IMR-90 (cell line): ENCODE data around the gene TAPT1. TPM values are rescaled to one million over a fixed set of nuclear protein-coding genes. Genes with fewer than 3 reads are reported as not detected.

ENCODE experiments used
- ATAC-seq: fragments of 200-7000 bp; cut with Tn5 transposase; 2 replicates; pipeline ENCODE4 v1.9.1; 2020; ENCODE audit warnings: low read depth, mild to moderate bottlenecking, moderate library complexity
- BruUV-seq: library from RNA; stranded (reverse); fragments of 400-500 nt; replicated peaks from 2 replicates; lab custom pipeline; 2021; lab: Mats Ljungman, UMichigan
- CTCF ChIA-PET: fragments of 300-600 bp; formaldehyde crosslinking; extraction: SDS; loops from one replicate; lab custom pipeline; 2021; ENCODE audit warnings: antibody characterized with exemption; lab: Yijun Ruan, JAX
- POLR2A ChIA-PET: fragments of 300-600 bp; sonication (Branson Sonifier 250); formaldehyde crosslinking; loops from one replicate; lab custom pipeline; 2022; ENCODE audit warnings: antibody characterized with exemption; ENCODE audit not compliant: unreplicated experiment; lab: Charles Lee
- DNase-seq: peaks from one replicate; pipeline ENCODE4 v3.0.0; 2013
- H2AFZ ChIP-seq: replicated peaks from 2 replicates; pipeline ENCODE3; 2013; ENCODE audit warnings: low read length, mild to moderate bottlenecking; ENCODE audit not compliant: poor library complexity
- H2AK5ac ChIP-seq: 2 replicates; pipeline ENCODE4 v1.6.1; 2013; ENCODE audit warnings: low read depth, low read length, inconsistent platforms
- H2AK9ac ChIP-seq: replicated peaks from 2 replicates; pipeline ENCODE3; 2013; ENCODE audit warnings: mild to moderate bottlenecking, low read depth, low read length, moderate library complexity; ENCODE audit not compliant: poor library complexity
- H2BK120ac ChIP-seq: 2 replicates; pipeline ENCODE4 v1.6.1; 2013; ENCODE audit warnings: low read depth, low read length, inconsistent platforms
- H2BK15ac ChIP-seq: 3 replicates; pipeline ENCODE4 v1.6.1; 2013; ENCODE audit warnings: low read depth, low read length, inconsistent platforms
- H2BK20ac ChIP-seq: 2 replicates; pipeline ENCODE4 v1.6.1; 2013; ENCODE audit warnings: low read depth, mild to moderate bottlenecking, inconsistent platforms, low read length, moderate library complexity
- H2BK5ac ChIP-seq: 2 replicates; pipeline ENCODE4 v1.6.1; 2013; ENCODE audit warnings: mild to moderate bottlenecking, low read depth, low read length, inconsistent platforms; ENCODE audit not compliant: poor library complexity, severe bottlenecking
- H3K14ac ChIP-seq: replicated peaks from 2 replicates; pipeline ENCODE4 v1.6.1; 2013; ENCODE audit warnings: low read depth, low read length, inconsistent platforms
- H3K18ac ChIP-seq: 2 replicates; pipeline ENCODE4 v1.6.1; 2013; ENCODE audit warnings: low read depth, low read length, control low read depth
- H3K23ac ChIP-seq: 2 replicates; pipeline ENCODE4 v1.6.1; 2013; ENCODE audit warnings: low read depth, low read length, inconsistent platforms
- H3K27ac ChIP-seq: 2 replicates; pipeline ENCODE4 v1.5.1; 2013; ENCODE audit warnings: mild to moderate bottlenecking, control low read depth, low read length; ENCODE audit not compliant: insufficient read depth
- H3K27me3 ChIP-seq: 2 replicates; pipeline ENCODE4 v1.6.1; 2013; ENCODE audit warnings: low read length; ENCODE audit not compliant: control insufficient read depth, insufficient read depth
- H3K36me3 ChIP-seq: 2 replicates; pipeline ENCODE4 v1.6.1; 2013; ENCODE audit warnings: low read length, mixed read lengths; ENCODE audit not compliant: control insufficient read depth, insufficient read depth
- H3K4ac ChIP-seq: 2 replicates; pipeline ENCODE4 v1.6.1; 2013; ENCODE audit warnings: low read depth, low read length, inconsistent platforms
- H3K4me1 ChIP-seq: 2 replicates; pipeline ENCODE4 v1.6.1; 2013; ENCODE audit warnings: low read length, mixed read lengths; ENCODE audit not compliant: control insufficient read depth, insufficient read depth
- H3K4me2 ChIP-seq: 2 replicates; pipeline ENCODE4 v1.6.1; 2013; ENCODE audit warnings: low read depth, mild to moderate bottlenecking, control low read depth, low read length, moderate library complexity
- H3K4me3 ChIP-seq: 2 replicates; pipeline ENCODE4 v1.5.1; 2013; ENCODE audit warnings: low read depth, mild to moderate bottlenecking, control low read depth, low read length, moderate library complexity; ENCODE audit not compliant: insufficient read depth
- H3K56ac ChIP-seq: 2 replicates; pipeline ENCODE4 v1.6.1; 2013; ENCODE audit warnings: low read length, inconsistent platforms; ENCODE audit not compliant: insufficient read depth; ENCODE audit errors: extremely low read depth
- H3K79me1 ChIP-seq, 2 experiments: 2 replicates each; pipeline ENCODE4 v1.6.1; 2013; ENCODE audit warnings: low read length in 2 of 2, inconsistent platforms in 1 of 2, low read depth in 1 of 2
- H3K9ac ChIP-seq: 2 replicates; pipeline ENCODE4 v1.6.1; 2013; ENCODE audit warnings: low read depth, low read length, control low read depth
- H3K9me1 ChIP-seq: 2 replicates; pipeline ENCODE4 v1.6.1; 2013; ENCODE audit warnings: low read length, inconsistent platforms; ENCODE audit not compliant: insufficient read depth
- H3K9me3 ChIP-seq: 2 replicates; pipeline ENCODE4 v1.6.1; 2013; ENCODE audit warnings: low read length; ENCODE audit not compliant: control insufficient read depth, insufficient read depth
- H4K20me1 ChIP-seq: 2 replicates; pipeline ENCODE4 v1.6.1; 2013; ENCODE audit warnings: low read length, inconsistent platforms; ENCODE audit not compliant: insufficient read depth
- H4K5ac ChIP-seq: 2 replicates; pipeline ENCODE4 v1.6.1; 2013; ENCODE audit warnings: mild to moderate bottlenecking, low read depth, low read length, control low read depth
- H4K8ac ChIP-seq, 2 experiments: 2 replicates each; pipeline ENCODE4 v1.6.1; 2013; ENCODE audit warnings: low read depth in 2 of 2, low read length in 2 of 2, control low read depth in 1 of 2, inconsistent platforms in 1 of 2
- H4K91ac ChIP-seq: 2 replicates; pipeline ENCODE4 v1.6.1; 2013; ENCODE audit warnings: low read depth, low read length, inconsistent platforms; ENCODE audit not compliant: insufficient read depth
- BHLHE40 ChIP-seq: fragments of 150-350 bp; IDR thresholded peaks from 2 replicates; pipeline ENCODE4 v1.6.1; 2016; ENCODE audit warnings: mild to moderate bottlenecking, low read depth, low read length
- CEBPB ChIP-seq: IDR thresholded peaks from 2 replicates; pipeline ENCODE4 v1.6.1; 2012; ENCODE audit warnings: low read depth, low read length, improper control_type of control experiment
- CHD1 ChIP-seq: IDR thresholded peaks from 2 replicates; pipeline ENCODE4 v1.6.1; 2012; ENCODE audit warnings: low read depth, low read length, improper control_type of control experiment
- FOS ChIP-seq: fragments of 150-350 bp; IDR thresholded peaks from 2 replicates; pipeline ENCODE4 v1.6.1; 2016; ENCODE audit warnings: low read depth, low read length
- MAFK ChIP-seq: IDR thresholded peaks from 2 replicates; pipeline ENCODE4 v1.6.1; 2012; ENCODE audit warnings: low read depth, low read length, improper control_type of control experiment
- MAZ ChIP-seq: IDR thresholded peaks from 2 replicates; pipeline ENCODE4 v1.6.1; 2012; ENCODE audit warnings: low read depth, mild to moderate bottlenecking, low read length, improper control_type of control experiment, moderate library complexity, borderline replicate concordance
- MXI1 ChIP-seq: IDR thresholded peaks from 2 replicates; pipeline ENCODE4 v1.6.1; 2012; ENCODE audit warnings: low read depth, mild to moderate bottlenecking, low read length, moderate library complexity, borderline replicate concordance
- NFE2L2 ChIP-seq: fragments of 150-350 bp; IDR thresholded peaks from 2 replicates; pipeline ENCODE4 v1.6.1; 2016; ENCODE audit warnings: low read depth, mild to moderate bottlenecking, low read length
- POLR2A ChIP-seq: IDR thresholded peaks from 2 replicates; pipeline ENCODE4 v1.6.1; 2012; ENCODE audit warnings: mild to moderate bottlenecking, low read depth, low read length
- RAD21 ChIP-seq: IDR thresholded peaks from 2 replicates; pipeline ENCODE4 v1.6.1; 2012; ENCODE audit warnings: low read length, improper control_type of control experiment
- RCOR1 ChIP-seq: IDR thresholded peaks from 2 replicates; pipeline ENCODE4 v1.6.1; 2012; ENCODE audit warnings: mild to moderate bottlenecking, low read length, improper control_type of control experiment; ENCODE audit not compliant: insufficient replicate concordance
- RFX5 ChIP-seq: IDR thresholded peaks from 2 replicates; pipeline ENCODE4 v1.8.0; 2012; ENCODE audit warnings: low read depth, mild to moderate bottlenecking, low read length, moderate library complexity
- SMC3 ChIP-seq: fragments of 150-350 bp; IDR thresholded peaks from 2 replicates; pipeline ENCODE4 v1.6.1; 2016; ENCODE audit warnings: low read depth, mild to moderate bottlenecking, antibody characterized with exemption, low read length, moderate library complexity
- USF2 ChIP-seq: fragments of 150-350 bp; IDR thresholded peaks from 2 replicates; pipeline ENCODE4 v1.6.1; 2017; ENCODE audit warnings: mild to moderate bottlenecking, antibody characterized with exemption, low read length, low read depth
- WGBS, 2 experiments: methylation state at CpG; one replicate each; pipeline versions ENCODE4 v1.1.5 to v1.1.7; 2013; ENCODE audit warnings: missing lambda C conversion rate in 2 of 2; ENCODE audit not compliant: insufficient read length in 1 of 2; ENCODE audit errors: extremely low coverage in 2 of 2; 5-methylcytosine and 5-hydroxymethylcytosine counted together
- dilution Hi-C: fragments of 300-500 bp; cut with HindIII; formaldehyde crosslinking; loops from one replicate; pipeline ENCODE4 v1.14.3; 2018; ENCODE audit warnings: low sequenced_read_pairs; ENCODE audit not compliant: unreplicated experiment
- in situ Hi-C: fragments of 300-500 bp; cut with MboI; formaldehyde crosslinking; loops from 3 replicates; pipeline ENCODE4 v1.14.3; 2019; ENCODE audit warnings: low sequenced_read_pairs, inconsistent platforms, mixed read lengths
- intact Hi-C: fragments of 100-400 bp; cut with micrococcal nuclease; formaldehyde crosslinking; loops from 2 replicates; pipeline ENCODE4 v1.10.0; 2022
- polyA plus RNA-seq, 3 experiments: library from polyadenylated mRNA; depleted of rRNA; stranded (reverse); fragments of >200 nt; gene quantifications; 2 replicates each; pipeline ENCODE4 v1.2.3, GENCODE V29; 2012; ENCODE audit warnings: low replicate concordance in 1 of 3
- total RNA-seq: library from RNA; depleted of rRNA; stranded (reverse); fragments of >200 nt; gene quantifications from 2 replicates; pipeline ENCODE4 v1.2.3, GENCODE V29; 2012
- TF ChIP-seq, protein P1 (sequence below): conservative IDR thresholded peaks from 2 replicates; pipeline ENCODE4 v1.5.1; 2012; ENCODE audit warnings: mild to moderate bottlenecking, low read depth, low read length, improper control_type of control experiment
- TF ChIP-seq, protein P2 (sequence below): fragments of 150-350 bp; IDR thresholded peaks from 2 replicates; pipeline ENCODE4 v1.6.1; 2016; ENCODE audit warnings: low read depth, mild to moderate bottlenecking, low read length, moderate library complexity, borderline replicate concordance

The TAPT1 gene
- total and polyA plus RNA-seq, 2 of the 4 experiments (the other 2 are of a cell fraction), result 5.6 to 12.2 TPM

DNA sequence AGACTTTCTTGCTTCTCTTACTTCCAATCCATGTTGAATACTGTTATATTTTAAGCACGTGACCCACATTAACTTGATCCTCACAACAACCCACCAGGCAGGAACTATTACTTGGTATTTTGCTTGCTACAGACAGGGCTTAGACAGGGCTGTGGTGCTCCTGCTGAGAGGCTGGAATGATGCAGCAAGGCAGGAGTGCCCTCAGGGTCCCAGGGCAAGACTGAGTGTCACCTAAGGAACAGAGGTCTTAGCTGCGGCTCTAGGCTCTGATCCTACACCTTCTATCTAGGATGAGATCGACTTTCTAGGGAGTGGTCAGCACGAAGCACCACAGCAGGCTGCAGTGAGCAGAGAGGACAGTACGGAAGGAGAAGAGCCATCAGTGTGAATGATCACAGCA lies 20.0 kb downstream of the TAPT1 start:
- no peak overlapping the region for H2AFZ ChIP-seq
- H4K8ac ChIP-seq, result no peak overlapping the region
- H3K14ac ChIP-seq, result no peak overlapping the region
- H4K91ac ChIP-seq, result no peak overlapping the region
- in situ Hi-C loops, result loop anchor here (25.0 kb wide), 1 partner anchor 719 kb away; no protein-coding TSS in a partner anchor
- peaks cover 5 to 8% of the 10 kb centered on the region in 2 experiments; a peak in 1 of 4 replicates for H3K79me1 ChIP-seq
- intact Hi-C loops, result loop anchor here (5.0 kb wide), 1 partner anchor 879 kb away; no protein-coding TSS in a partner anchor
- DNase-seq (no peak), ATAC-seq (no peak)
- no peak overlapping the region for H3K4me3 ChIP-seq
- no peak overlapping the region for H2BK15ac ChIP-seq
- 60% methylated on average over 1 of the region's 5 CpGs; no CpG with 5 or more reads in 1 of the 2 experiments for WGBS, 2 experiments
- no peak overlapping the region for H3K56ac ChIP-seq
- no peaks in the 10 kb centered on the region for H3K27me3 ChIP-seq
- no TSS peak for BruUV-seq
- no peak overlapping the region for H2BK5ac ChIP-seq
- H2AK9ac ChIP-seq, result no peak overlapping the region
- dilution Hi-C loops, result no loop called here
- no peaks in the 10 kb centered on the region for H3K4me1 ChIP-seq
- H3K4ac ChIP-seq, result no peak overlapping the region
- H3K9me1 ChIP-seq, result no peaks in the 10 kb centered on the region
- peaks cover 2% of the 10 kb centered on the region; the same call in 1 of the 2 replicates for H3K36me3 ChIP-seq
- H3K18ac ChIP-seq, result no peak overlapping the region
- H3K27ac ChIP-seq, result no peak overlapping the region
- CTCF ChIA-PET, result interaction anchor here (0.5 to 1.4 kb wide), 7 partner anchors 10 to 177 kb away, joined by 3 to 7 read pairs (median 4); no protein-coding TSS in a partner anchor
- no peak overlapping the region for H2BK120ac ChIP-seq
- H3K23ac ChIP-seq, result no peak overlapping the region
- H4K5ac ChIP-seq, result no peak overlapping the region
- no peak overlapping the region for H2BK20ac ChIP-seq
- no peak overlapping the region for H3K9ac ChIP-seq
- no peak overlapping the region for H2AK5ac ChIP-seq
- no peaks in the 10 kb centered on the region for H3K9me3 ChIP-seq
- no peak overlapping the region for H3K4me2 ChIP-seq
- TF ChIP-seq RFX5 (no peak), MAFK (no peak), NFE2L2 (no peak), BHLHE40 (no peak), RAD21 (no peak), CHD1 (no peak), USF2 (no peak), POLR2A (no peak), SMC3 (no peak), MAZ (no peak), FOS (no peak), MXI1 (no peak), RCOR1 (no peak), CEBPB (no peak)
- TF ChIP-seq, protein P1, sequence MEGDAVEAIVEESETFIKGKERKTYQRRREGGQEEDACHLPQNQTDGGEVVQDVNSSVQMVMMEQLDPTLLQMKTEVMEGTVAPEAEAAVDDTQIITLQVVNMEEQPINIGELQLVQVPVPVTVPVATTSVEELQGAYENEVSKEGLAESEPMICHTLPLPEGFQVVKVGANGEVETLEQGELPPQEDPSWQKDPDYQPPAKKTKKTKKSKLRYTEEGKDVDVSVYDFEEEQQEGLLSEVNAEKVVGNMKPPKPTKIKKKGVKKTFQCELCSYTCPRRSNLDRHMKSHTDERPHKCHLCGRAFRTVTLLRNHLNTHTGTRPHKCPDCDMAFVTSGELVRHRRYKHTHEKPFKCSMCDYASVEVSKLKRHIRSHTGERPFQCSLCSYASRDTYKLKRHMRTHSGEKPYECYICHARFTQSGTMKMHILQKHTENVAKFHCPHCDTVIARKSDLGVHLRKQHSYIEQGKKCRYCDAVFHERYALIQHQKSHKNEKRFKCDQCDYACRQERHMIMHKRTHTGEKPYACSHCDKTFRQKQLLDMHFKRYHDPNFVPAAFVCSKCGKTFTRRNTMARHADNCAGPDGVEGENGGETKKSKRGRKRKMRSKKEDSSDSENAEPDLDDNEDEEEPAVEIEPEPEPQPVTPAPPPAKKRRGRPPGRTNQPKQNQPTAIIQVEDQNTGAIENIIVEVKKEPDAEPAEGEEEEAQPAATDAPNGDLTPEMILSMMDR, result no peak
- TF ChIP-seq, protein P2, sequence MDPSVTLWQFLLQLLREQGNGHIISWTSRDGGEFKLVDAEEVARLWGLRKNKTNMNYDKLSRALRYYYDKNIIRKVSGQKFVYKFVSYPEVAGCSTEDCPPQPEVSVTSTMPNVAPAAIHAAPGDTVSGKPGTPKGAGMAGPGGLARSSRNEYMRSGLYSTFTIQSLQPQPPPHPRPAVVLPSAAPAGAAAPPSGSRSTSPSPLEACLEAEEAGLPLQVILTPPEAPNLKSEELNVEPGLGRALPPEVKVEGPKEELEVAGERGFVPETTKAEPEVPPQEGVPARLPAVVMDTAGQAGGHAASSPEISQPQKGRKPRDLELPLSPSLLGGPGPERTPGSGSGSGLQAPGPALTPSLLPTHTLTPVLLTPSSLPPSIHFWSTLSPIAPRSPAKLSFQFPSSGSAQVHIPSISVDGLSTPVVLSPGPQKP, result no peak
- H4K20me1 ChIP-seq, result no peaks in the 10 kb centered on the region; the same call in 1 of the 2 replicates
- POLR2A ChIA-PET, result no interaction called here
